Right lobe of liver (tissue), 6 donors: ENCODE measurements around the gene SYCE3. TPM values are rescaled to one million over a fixed set of nuclear protein-coding genes. Genes with fewer than 3 reads are reported as not detected.

ENCODE experiments used
- ATAC-seq, 4 donors: fragments of 200-7000 bp; cut with Tn5 transposase; one replicate each; pipeline ENCODE4 v1.9.1; 2020; ENCODE audit warnings: mild to moderate bottlenecking in 4 of 4, moderate library complexity in 4 of 4
- DNase-seq, 3 donors: peaks; one replicate each; pipeline ENCODE4 v3.0.0-alpha.2; 2020
- H3K27ac ChIP-seq, 3 donors: fragments of 200-600 bp; one replicate each; pipeline ENCODE4 v1.8.0; 2022
- H3K27me3 ChIP-seq, 2 donors: fragments of 200-600 bp; one replicate each; pipeline ENCODE4 v1.8.0; 2022
- H3K36me3 ChIP-seq, 4 donors: fragments of 200-600 bp; sonication (generic) in 1 of 4; one replicate each; pipeline versions ENCODE4 v1.5.1 to v1.8.0; 2017 to 2022; ENCODE audit warnings: control low read depth in 1 of 4
- H3K4me1 ChIP-seq, 4 donors: fragments of 200-600 bp; sonication (generic) in 1 of 4; one replicate each; pipeline versions ENCODE4 v1.5.1 to v1.8.0; 2017 to 2022; ENCODE audit warnings: control low read depth in 1 of 4
- H3K4me3 ChIP-seq, 3 donors: fragments of 200-600 bp; one replicate each; pipeline ENCODE4 v1.8.0; 2022
- H3K9me3 ChIP-seq, 4 donors: fragments of 200-600 bp; sonication (generic) in 1 of 4; one replicate each; pipeline versions ENCODE4 v1.5.1 to v1.8.0; 2017 to 2022; ENCODE audit warnings: control low read depth in 1 of 4
- CTCF ChIP-seq, 4 donors: fragments of 200-600 bp in 3 of 4; fragments of 450-650 bp in 1 of 4; IDR thresholded peaks; one replicate each; pipeline versions ENCODE4 v1.5.1 to v1.8.0; 2016 to 2022; ENCODE audit warnings: antibody characterized with exemption in 4 of 4, mild to moderate bottlenecking in 2 of 4
- POLR2A ChIP-seq: fragments of 450-650 bp; IDR thresholded peaks from one replicate; pipeline ENCODE4 v1.6.1; 2017; ENCODE audit warnings: antibody characterized with exemption, mild to moderate bottlenecking
- WGBS: methylation state at CpG from one replicate; pipeline ENCODE4 v1.1.6; 2018; ENCODE audit warnings: low coverage, low lambda C conversion rate; ENCODE audit not compliant: insufficient coverage; ENCODE audit errors: missing lambda C conversion rate; 5-methylcytosine and 5-hydroxymethylcytosine counted together
- intact Hi-C, 2 donors: fragments of 100-400 bp; cut with DNase I; formaldehyde crosslinking; loops; one replicate each; pipeline versions ENCODE4 v1.11.2 to v1.14.1; 2022
- long read RNA-seq: library from polyadenylated mRNA; unstranded; transcript quantifications from one replicate; pipeline ENCODE4 v2.0.0, GENCODE V29; 2019
- total RNA-seq, 6 experiments: library from RNA; depleted of rRNA in 2 of 6; stranded (reverse); fragments of >200 nt in 2 of 6; fragmentation: NEBNext Ultra II Directional in 3 of 6; extraction: Animal tissue kit (Norgen Biotek cat#: 25700) in 3 of 6; gene quantifications; one replicate each; pipeline versions ENCODE4 v1.1.0 to v1.2.4, GENCODE V29; 2016 to 2023
- donor health status: DM: no; HTN: yes; CAD: no.
- donor health status: DM: no; HTN: no; CAD: no.
- donor health status: DM: no; HTN: no; CAD: no.
- donor health status: DM: no; HTN: yes; CAD: no.
- donor health status: DM: no; HTN: yes; CAD: no.

The SYCE3 gene
- 1 to 10 TPM in 2 of 6 experiments, not detected in 4; 3.3 to 4.7 TPM for total RNA-seq
- long read RNA-seq = 0 reads

- TF ChIP-seq POLR2A (peak; percentile 98), CTCF (IDR thresholded peaks at IDR 0.05) (peak; percentile 98 to 99 (median 99))
Measured at GRCh38 chr22:50562523-50563412, at the start of gene SYCE3. TSS of gene SYCE3 (minus strand) at chr22:50562919. CDS start at chr22:50556405, 6,514 bp downstream.

GRCh38 chr22:50612168-50612527 lies 49.4 kb upstream of the SYCE3 start:
- H3K27me3 ChIP-seq = no peaks in the 10 kb centered on the region
- no peaks in the 10 kb centered on the region for H3K36me3 ChIP-seq
- no peak overlapping the region for H3K4me3 ChIP-seq
- no peak overlapping the region for H3K27ac ChIP-seq
- DNase-seq (no peak), ATAC-seq (no peak)
- intact Hi-C loops = loop anchor here in 1 of 2 donors (10.0 kb wide), 1 partner anchor 87 kb away; the partner anchor contains the start of gene SCO2
- no peak for TF ChIP-seq POLR2A
- no peak for TF ChIP-seq CTCF (IDR thresholded peaks at IDR 0.05)
- 54% methylated on average over 5 of the region's 6 CpGs for WGBS
- H3K9me3 ChIP-seq = no peaks in the 10 kb centered on the region
- peaks cover 0 to 10% (median 4%) of the 10 kb centered on the region in 4 donors for H3K4me1 ChIP-seq

More at GRCh38 chr22:50562523-50563412, at the start of gene SYCE3:
- ATAC-seq (peak; percentile 95 to 97 (median 96)), DNase-seq (peak; percentile 99)
- Histone ChIP-seq H3K27ac (peak within 1 kb of the TSS; percentile 67 to 93 (median 88)), H3K27me3 (no peaks in the 10 kb centered on the region), H3K4me1 (peaks cover 0 to 10% (median 4%) of the 10 kb centered on the region in 4 donors), H3K4me3 (peak within 1 kb of the TSS; percentile 49 to 68 (median 60)), H3K36me3 (no peaks in the 10 kb centered on the region), H3K9me3 (no peaks in the 10 kb centered on the region)
- intact Hi-C loops = no loop called here
- WGBS = 11% methylated on average over 19 of the region's 61 CpGs

- no peak for DNase-seq
- Histone ChIP-seq H3K9me3 (no peaks in the 10 kb centered on the region), H3K27me3 (no peaks in the 10 kb centered on the region), H3K4me1 (peaks cover 0 to 10% (median 4%) of the 10 kb centered on the region in 4 donors), H3K4me3 (no peak overlapping the region), H3K36me3 (no peaks in the 10 kb centered on the region), H3K27ac (no peak overlapping the region)
- ATAC-seq = no peak
- no peak for TF ChIP-seq POLR2A
- no peak for TF ChIP-seq CTCF (IDR thresholded peaks at IDR 0.05)
- intact Hi-C loops = loop anchor here in 1 of 2 donors (10.0 kb wide), 1 partner anchor 87 kb away; the partner anchor contains the start of gene SCO2
- WGBS = 90% methylated on average over 2 of the region's 26 CpGs
Measured at GRCh38 chr22:50611341-50612060, 48.8 kb upstream of the SYCE3 start.

- peaks cover 0 to 10% (median 4%) of the 10 kb centered on the region in 4 donors for H3K4me1 ChIP-seq
- ATAC-seq (no peak), DNase-seq (no peak)
- no peaks in the 10 kb centered on the region for H3K9me3 ChIP-seq
- no peaks in the 10 kb centered on the region for H3K27me3 ChIP-seq
- no peaks in the 10 kb centered on the region for H3K36me3 ChIP-seq
- TF ChIP-seq CTCF (IDR thresholded peaks at IDR 0.05) (no peak), POLR2A (no peak)
- H3K4me3 ChIP-seq = no peak overlapping the region
- WGBS = 20% methylated on average over 1 of the region's 17 CpGs
- no peak overlapping the region for H3K27ac ChIP-seq
- intact Hi-C loops = loop anchor here in 1 of 2 donors (10.0 kb wide), 1 partner anchor 86 kb away; the partner anchor contains the start of gene SCO2
Measured at GRCh38 chr22:50610581-50610980, 47.9 kb upstream of the SYCE3 start.
